NT2/D1 (cell line): ENCODE measurements around the gene DLG4.
A peak's percentile ranks its signal among the peaks of the same experiment; 100 is the strongest.

Source experiments
- DNase-seq: peaks from one replicate; pipeline ENCODE4 v3.0.0-alpha.2; 2011; ENCODE audit warnings: low read depth, low spot score
- H3K27me3 ChIP-seq: 2 replicates; pipeline ENCODE4 v1.6.0; 2011; ENCODE audit warnings: mild to moderate bottlenecking; ENCODE audit not compliant: insufficient read length, insufficient read depth
- H3K36me3 ChIP-seq: 2 replicates; pipeline ENCODE4 v1.6.1; 2011; ENCODE audit warnings: mild to moderate bottlenecking, low read length, mixed read lengths; ENCODE audit not compliant: insufficient read depth, insufficient read length
- H3K4me1 ChIP-seq: 2 replicates; pipeline ENCODE4 v1.5.1; 2011; ENCODE audit not compliant: insufficient read depth, insufficient read length
- H3K4me3 ChIP-seq: 2 replicates; pipeline ENCODE4 v1.5.1; 2011; ENCODE audit warnings: low read depth; ENCODE audit not compliant: insufficient read length
- H3K9ac ChIP-seq: 2 replicates; pipeline ENCODE4 v1.6.0; 2011; ENCODE audit warnings: low read depth; ENCODE audit not compliant: insufficient read length
- H3K9me3 ChIP-seq: 2 replicates; pipeline ENCODE4 v1.5.1; 2011; ENCODE audit warnings: mild to moderate bottlenecking, low read length; ENCODE audit not compliant: insufficient read depth
- SUZ12 ChIP-seq: IDR thresholded peaks from 2 replicates; pipeline ENCODE4 v1.6.1; 2011; ENCODE audit not compliant: insufficient read length, insufficient read depth; ENCODE audit errors: extremely low read depth
- YY1 ChIP-seq: IDR thresholded peaks from 2 replicates; pipeline ENCODE4 v1.6.1; 2011; ENCODE audit not compliant: insufficient read length, insufficient read depth
- ZNF274 ChIP-seq: IDR thresholded peaks from 2 replicates; pipeline ENCODE4 v1.6.1; 2011; ENCODE audit warnings: mild to moderate bottlenecking, low read depth, low read length

Gene DLG4

DNA sequence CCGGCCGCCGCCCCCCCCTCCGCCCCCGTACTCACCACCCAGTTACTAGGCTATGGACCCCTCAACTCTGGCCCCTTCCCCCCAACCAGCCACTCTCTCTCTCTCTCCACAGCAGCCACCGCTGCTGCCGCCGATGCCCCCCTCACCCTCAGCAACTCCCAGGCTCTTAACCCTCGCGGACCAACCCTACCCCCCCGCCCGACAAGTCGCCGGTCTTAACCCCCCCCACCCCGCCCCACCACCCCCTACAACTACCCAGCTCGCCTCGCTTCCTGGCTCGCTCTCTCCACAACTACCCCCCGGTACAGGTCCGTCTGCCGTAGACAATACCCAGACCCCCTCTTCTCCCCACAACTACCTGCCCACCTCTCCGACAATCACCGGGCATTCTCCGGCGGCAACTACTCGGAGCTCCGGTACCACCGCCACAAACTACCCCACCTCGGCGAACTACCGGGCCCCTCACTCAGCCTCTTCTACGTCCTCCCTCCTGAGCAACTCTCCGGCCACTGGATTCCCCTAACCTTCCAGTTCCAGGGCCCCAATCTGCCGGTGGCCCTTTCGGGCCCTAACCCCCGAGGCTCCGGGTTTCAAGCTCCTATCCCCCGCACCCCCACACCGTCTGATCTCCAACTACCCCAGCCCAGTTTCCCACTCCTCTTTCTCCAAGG, 18.9 kb upstream of the DLG4 start:
- no peak for DNase-seq
- peak overlapping the region; percentile 86 for H3K4me3 ChIP-seq

DNA sequence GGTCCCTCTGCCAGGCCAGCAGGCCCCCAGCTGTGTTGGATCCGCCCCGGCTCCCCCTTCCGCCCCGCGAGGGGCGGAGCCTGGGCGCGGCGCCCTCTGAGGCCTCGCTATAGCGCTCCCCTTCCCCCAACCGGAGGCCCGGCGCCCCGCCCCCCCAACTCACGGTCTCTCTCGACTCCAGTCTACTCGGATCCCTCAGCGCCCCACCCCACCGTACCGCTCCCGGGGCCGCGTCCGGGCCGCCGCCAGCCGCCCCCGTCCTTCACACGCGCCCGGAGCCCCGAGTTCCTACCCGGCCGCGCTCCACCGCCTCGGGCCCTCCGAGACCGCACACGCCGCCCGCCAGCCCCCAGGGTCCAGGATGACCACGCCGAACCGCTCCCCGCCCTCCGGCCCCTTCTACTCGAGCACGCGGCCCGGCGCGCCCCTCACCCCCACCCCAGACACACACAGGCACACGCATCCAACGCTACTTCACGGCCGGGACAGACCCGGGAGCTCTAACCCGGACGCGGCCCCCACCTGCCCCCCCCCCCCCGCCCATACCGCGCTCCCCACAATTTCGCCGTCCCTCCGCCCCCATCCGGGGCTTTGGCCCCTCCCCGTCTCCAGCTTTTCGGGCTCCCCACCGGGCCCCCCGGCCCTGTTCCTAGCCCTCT, 18.3 kb upstream of the DLG4 start:
- Histone ChIP-seq H3K4me3 (peak overlapping the region; percentile 86), H3K9me3 (no peaks in the 10 kb centered on the region), H3K4me1 (peaks cover 9% of the 10 kb centered on the region), H3K27me3 (no peaks in the 10 kb centered on the region), H3K36me3 (peaks cover 42% of the 10 kb centered on the region), H3K9ac (peak overlapping the region; percentile 86)
- DNase-seq = no peak
- TF ChIP-seq YY1 (no peak), ZNF274 (no peak), SUZ12 (no peak)

More for the DNA sequence above, 18.9 kb upstream of the DLG4 start:
- Histone ChIP-seq H3K36me3 (peaks cover 42% of the 10 kb centered on the region), H3K9ac (peak overlapping the region; percentile 98), H3K9me3 (no peaks in the 10 kb centered on the region), H3K4me1 (peaks cover 9% of the 10 kb centered on the region), H3K27me3 (no peaks in the 10 kb centered on the region)
- TF ChIP-seq ZNF274 (no peak), SUZ12 (no peak), YY1 (no peak)

DNA sequence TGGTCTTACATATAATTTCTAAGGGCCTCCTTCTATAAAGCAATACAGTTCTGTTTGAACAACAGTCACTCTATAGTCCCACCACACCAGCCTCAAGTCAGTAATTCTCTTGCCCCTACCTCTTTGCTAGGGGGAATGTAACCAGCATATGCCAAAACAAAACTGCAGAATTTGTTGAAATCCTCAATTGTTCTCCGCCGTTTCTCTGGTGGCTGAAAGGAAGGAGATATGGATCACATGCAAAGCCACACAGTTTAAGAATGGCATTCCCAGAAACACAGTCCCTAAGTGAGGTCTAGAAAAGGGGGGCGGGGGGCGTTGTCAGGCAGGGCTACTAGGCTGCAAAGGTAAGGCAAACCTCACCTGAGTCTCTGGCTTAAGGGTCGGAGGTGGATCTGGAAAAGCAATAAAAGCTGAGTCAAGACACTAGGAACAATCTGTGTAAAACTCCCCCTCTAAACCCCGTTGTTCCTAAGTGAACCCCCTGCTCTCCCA, 17.7 kb upstream of the DLG4 start:
- H3K27me3 ChIP-seq = no peaks in the 10 kb centered on the region
- H3K4me1 ChIP-seq = peaks cover 10% of the 10 kb centered on the region
- peak overlapping the region; percentile 80 for H3K9ac ChIP-seq
- DNase-seq = no peak
- peak overlapping the region; percentile 86 for H3K4me3 ChIP-seq
- peaks cover 42% of the 10 kb centered on the region for H3K36me3 ChIP-seq
- no peak for TF ChIP-seq ZNF274
- no peak for TF ChIP-seq SUZ12
- no peaks in the 10 kb centered on the region for H3K9me3 ChIP-seq

DNA sequence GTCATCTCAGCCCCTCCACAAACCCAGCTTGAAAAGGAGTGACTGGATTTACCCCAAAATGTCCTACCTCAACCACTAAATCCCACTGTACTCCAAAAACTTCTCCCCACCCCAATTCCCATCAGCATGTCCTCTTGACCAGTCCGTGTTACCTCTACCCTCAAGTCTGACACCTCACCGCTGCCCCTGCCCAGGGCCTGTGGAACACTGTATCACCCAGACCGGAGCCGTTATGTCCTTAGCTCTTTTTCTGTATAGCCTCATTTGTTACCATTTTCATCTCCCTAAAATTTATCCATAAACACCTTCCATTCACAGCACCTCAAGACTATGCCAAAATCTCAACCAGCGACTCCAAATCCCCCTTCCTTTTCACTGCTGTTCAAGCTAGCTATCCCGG, 17.2 kb upstream of the DLG4 start:
- Histone ChIP-seq H3K27me3 (no peaks in the 10 kb centered on the region), H3K36me3 (peaks cover 43% of the 10 kb centered on the region), H3K9ac (no peak overlapping the region), H3K9me3 (no peaks in the 10 kb centered on the region), H3K4me3 (no peak overlapping the region), H3K4me1 (peaks cover 12% of the 10 kb centered on the region)
- DNase-seq = no peak
- TF ChIP-seq YY1 (no peak), ZNF274 (no peak), SUZ12 (no peak)

DNA sequence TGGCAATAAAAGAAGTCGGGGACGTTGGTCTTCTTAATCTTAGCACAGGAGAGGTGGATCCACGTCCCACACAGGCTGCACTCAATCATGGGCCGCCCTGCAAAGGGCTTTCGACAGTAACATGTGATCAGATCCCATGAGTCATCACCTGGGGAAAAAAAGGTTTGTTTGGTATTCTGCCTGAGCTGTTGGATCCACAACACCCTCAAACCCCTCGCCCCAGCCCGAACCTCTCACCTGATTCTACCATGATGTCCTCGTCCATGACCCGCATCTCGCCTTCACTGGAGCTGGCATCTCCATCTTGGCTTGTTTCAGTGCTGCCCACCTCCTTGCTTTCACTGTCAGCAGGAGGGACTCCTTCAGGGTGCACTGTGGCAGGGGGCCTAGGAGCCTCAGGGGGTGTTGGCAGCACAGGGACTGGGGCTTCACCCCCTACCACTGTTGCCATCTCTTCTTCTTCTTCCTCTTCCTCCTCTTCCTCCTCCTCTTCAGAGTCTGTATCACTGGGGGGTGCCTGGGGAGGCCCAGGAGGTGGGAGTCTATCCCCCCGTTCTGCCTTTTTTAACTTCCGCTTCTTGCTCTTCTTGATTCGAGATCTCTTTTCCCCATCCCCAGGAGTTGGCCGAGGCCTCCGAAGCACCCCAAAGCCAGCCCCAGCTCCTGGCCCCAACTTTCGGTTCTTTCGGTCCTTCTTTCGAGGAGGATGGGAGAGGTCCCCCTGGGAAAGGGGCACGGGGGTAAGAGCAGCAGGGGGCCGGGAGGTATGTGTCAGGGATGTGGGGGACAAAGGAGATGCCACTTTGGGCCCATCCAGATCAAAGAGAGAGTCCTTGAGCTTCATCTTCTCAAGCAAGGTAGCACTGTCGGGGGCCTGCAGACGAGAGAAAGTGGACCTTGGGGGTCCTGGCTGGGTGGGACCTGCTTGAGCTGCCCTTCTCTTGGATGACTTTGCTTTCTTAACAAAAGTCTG, 16.3 kb upstream of the DLG4 start:
- no peak for DNase-seq
- TF ChIP-seq YY1 (no peak), SUZ12 (no peak), ZNF274 (no peak)
- Histone ChIP-seq H3K4me3 (no peak overlapping the region), H3K36me3 (peaks cover 42% of the 10 kb centered on the region), H3K9me3 (no peaks in the 10 kb centered on the region), H3K9ac (peak overlapping the region; percentile 13), H3K27me3 (no peaks in the 10 kb centered on the region), H3K4me1 (peaks cover 12% of the 10 kb centered on the region)

GRCh38 chr17:7234083-7234951, 14.7 kb upstream of the DLG4 start, which contains the start of gene DVL2:
DVL2 (minus strand) TSS chr17:7234517; CDS start chr17:7234262, 255 bp downstream.
- H3K9me3 ChIP-seq = no peaks in the 10 kb centered on the region
- peak within 1 kb of the TSS; percentile 71 for H3K4me3 ChIP-seq
- H3K36me3 ChIP-seq = peaks cover 49% of the 10 kb centered on the region
- H3K27me3 ChIP-seq = no peaks in the 10 kb centered on the region
- H3K4me1 ChIP-seq = peaks cover 10% of the 10 kb centered on the region
- peak within 1 kb of the TSS; percentile 79 for H3K9ac ChIP-seq
- TF ChIP-seq SUZ12 (no peak), ZNF274 (no peak), YY1 (no peak)
- DNase-seq = peak; percentile 80
